ENCODE results near the gene FERMT2.

DNA sequence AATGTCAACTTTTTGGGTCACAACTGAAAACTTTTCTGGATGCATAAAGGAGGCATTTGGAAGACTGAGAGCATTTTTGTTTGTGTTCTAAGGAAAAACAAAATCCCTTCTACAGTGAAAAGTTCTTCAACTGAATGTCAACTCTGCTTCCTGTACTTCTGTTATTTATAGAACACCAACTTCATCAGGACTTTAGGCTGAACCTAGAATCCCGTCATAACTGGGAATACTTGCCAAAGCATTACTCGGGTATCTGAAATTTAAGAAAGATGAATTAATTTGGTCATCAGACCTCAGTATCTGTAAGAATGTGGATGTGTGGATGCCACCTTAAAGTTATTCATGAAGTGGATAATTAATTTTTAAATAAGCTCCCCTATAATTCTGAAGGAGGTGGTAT is 73.2 kb downstream of the FERMT2 start:
- TF ChIP-seq, protein P1, sequence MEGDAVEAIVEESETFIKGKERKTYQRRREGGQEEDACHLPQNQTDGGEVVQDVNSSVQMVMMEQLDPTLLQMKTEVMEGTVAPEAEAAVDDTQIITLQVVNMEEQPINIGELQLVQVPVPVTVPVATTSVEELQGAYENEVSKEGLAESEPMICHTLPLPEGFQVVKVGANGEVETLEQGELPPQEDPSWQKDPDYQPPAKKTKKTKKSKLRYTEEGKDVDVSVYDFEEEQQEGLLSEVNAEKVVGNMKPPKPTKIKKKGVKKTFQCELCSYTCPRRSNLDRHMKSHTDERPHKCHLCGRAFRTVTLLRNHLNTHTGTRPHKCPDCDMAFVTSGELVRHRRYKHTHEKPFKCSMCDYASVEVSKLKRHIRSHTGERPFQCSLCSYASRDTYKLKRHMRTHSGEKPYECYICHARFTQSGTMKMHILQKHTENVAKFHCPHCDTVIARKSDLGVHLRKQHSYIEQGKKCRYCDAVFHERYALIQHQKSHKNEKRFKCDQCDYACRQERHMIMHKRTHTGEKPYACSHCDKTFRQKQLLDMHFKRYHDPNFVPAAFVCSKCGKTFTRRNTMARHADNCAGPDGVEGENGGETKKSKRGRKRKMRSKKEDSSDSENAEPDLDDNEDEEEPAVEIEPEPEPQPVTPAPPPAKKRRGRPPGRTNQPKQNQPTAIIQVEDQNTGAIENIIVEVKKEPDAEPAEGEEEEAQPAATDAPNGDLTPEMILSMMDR (IDR thresholded peaks at IDR 0.05) = no peak
- no peak for TF ChIP-seq POLR2A (IDR thresholded peaks at IDR 0.05)

All from uterus (tissue), 2 donors.